Adrenal gland (tissue), 12 donors: ENCODE results near the gene NELL2. TPM values are rescaled to one million over a fixed set of nuclear protein-coding genes. Genes with fewer than 3 reads are reported as not detected.

Source experiments
- DNase-seq, 7 donors: peaks; one replicate each; pipeline ENCODE4 v3.0.0-alpha.2; 2019 to 2020
- H3K27ac ChIP-seq, 5 donors: fragments of 200-600 bp; sonication (generic) in 4 of 5; 1 replicate in 3 of 5; 2 replicates in 2 of 5; pipeline versions ENCODE4 v1.5.1 to v1.8.0; 2016 to 2020; ENCODE audit warnings: mild to moderate bottlenecking in 1 of 5
- H3K27me3 ChIP-seq: fragments of 200-600 bp; 2 replicates; pipeline ENCODE4 v1.8.0; 2021
- H3K36me3 ChIP-seq, 2 donors: fragments of 200-600 bp; replicated peaks in 1 of 2; 1 replicate in 1 of 2; 2 replicates in 1 of 2; pipeline versions ENCODE4 v1.5.1 to v1.8.0; 2018 to 2022
- H3K4me1 ChIP-seq, 2 donors: fragments of 200-600 bp; replicated peaks in 1 of 2; 1 replicate in 1 of 2; 2 replicates in 1 of 2; pipeline versions ENCODE4 v1.5.1 to v1.8.0; 2018 to 2021
- H3K4me3 ChIP-seq, 4 donors: fragments of 200-600 bp; sonication (generic) in 3 of 4; one replicate each; pipeline ENCODE4 v1.5.1; 2016 to 2018
- H3K9me3 ChIP-seq, 3 donors: fragments of 200-600 bp; sonication (generic) in 1 of 3; replicated peaks in 1 of 3; 1 replicate in 2 of 3; 2 replicates in 1 of 3; pipeline versions ENCODE4 v1.5.1 to v1.8.0; 2016 to 2021
- CTCF ChIP-seq, 6 experiments: fragments of 450-650 bp in 4 of 6; fragments of 200-600 bp in 2 of 6; sonication (generic) in 1 of 6; IDR thresholded peaks; 1 replicate in 5 of 6; 2 replicates in 1 of 6; pipeline versions ENCODE4 v1.5.1 to v1.8.0; 2016 to 2021; ENCODE audit warnings: antibody characterized with exemption in 6 of 6, mild to moderate bottlenecking in 2 of 6, moderate library complexity in 1 of 6
- POLR2A ChIP-seq, 2 donors: fragments of 450-650 bp; IDR thresholded peaks; one replicate each; pipeline ENCODE4 v1.6.1; 2017; ENCODE audit warnings: antibody characterized with exemption in 2 of 2, mild to moderate bottlenecking in 2 of 2, moderate library complexity in 1 of 2
- WGBS, 4 donors: extraction: QIAGEN DNeasy Blood & Tissue Kit in 2 of 4; methylation state at CpG; one replicate each; pipeline versions ENCODE4 v1.1.5 to v1.1.7; 2013 to 2017; 5-methylcytosine and 5-hydroxymethylcytosine counted together
- intact Hi-C, 2 donors: fragments of 100-400 bp; cut with DNase I; formaldehyde crosslinking; loops; one replicate each; pipeline versions ENCODE4 v1.14.1 to v1.15.0; 2022 to 2023
- polyA plus RNA-seq, 3 donors: library from polyadenylated mRNA; stranded (reverse); fragments of 200-250 nt in 2 of 3; fragments of 350-450 nt in 1 of 3; fragmentation: Illumina TruSeq in 1 of 3; extraction: RNeasy Lipid Tissue Mini Kit (QIAGEN cat#74804) in 1 of 3; gene quantifications; one replicate each; pipeline ENCODE4 v1.2.3, GENCODE V29; 2013 to 2014
- total RNA-seq, 9 donors: library from RNA; depleted of rRNA in 4 of 9; stranded (reverse); fragments of >200 nt in 4 of 9; fragments of 120-200 nt in 1 of 9; fragmentation: NEBNext Ultra II Directional in 1 of 9; extraction: Animal tissue kit (Norgen Biotek cat#: 25700) in 1 of 9; gene quantifications; one replicate each; pipeline versions ENCODE4 v1.1.0 to v1.2.4, GENCODE V29; 2013 to 2023
- donor health status: healthy with polysubstance abuse.
- donor health status: Bipolar disorder and iron deficiency.
- donor health status: DM: yes; HTN: yes; CAD: no.
- donor health status: DM: no; HTN: no; CAD: no.
- donor health status: DM: no; HTN: no; CAD: no.
- donor health status: DM: yes; HTN: yes; CAD: no.

Gene NELL2
- total and polyA plus RNA-seq, 12 donors = 0.35 to 26.5 (median 6.0) TPM; not detected in 1

- H3K27ac ChIP-seq = no peak overlapping the region
- no peaks in the 10 kb centered on the region for H3K4me1 ChIP-seq
- no peak overlapping the region for H3K4me3 ChIP-seq
- intact Hi-C loops = no loop called here
- H3K9me3 ChIP-seq = no peaks in the 10 kb centered on the region
- TF ChIP-seq POLR2A (IDR thresholded peaks at IDR 0.05) (no peak), CTCF (IDR thresholded peaks at IDR 0.05) (no peak)
- no peak for DNase-seq
- no peaks in the 10 kb centered on the region for H3K27me3 ChIP-seq
- H3K36me3 ChIP-seq = no peaks in the 10 kb centered on the region
Measured at GRCh38 chr12:44804068-44804467, 72.0 kb downstream of the NELL2 start.

GRCh38 chr12:44795970-44796369, 80.1 kb downstream of the NELL2 start:
- Histone ChIP-seq H3K4me3 (no peak overlapping the region), H3K36me3 (no peaks in the 10 kb centered on the region), H3K27me3 (no peaks in the 10 kb centered on the region), H3K27ac (no peak overlapping the region), H3K4me1 (no peaks in the 10 kb centered on the region), H3K9me3 (no peaks in the 10 kb centered on the region)
- intact Hi-C loops = no loop called here
- TF ChIP-seq CTCF (IDR thresholded peaks at IDR 0.05) (no peak), POLR2A (IDR thresholded peaks at IDR 0.05) (no peak)
- no peak for DNase-seq

GRCh38 chr12:44788731-44789130, 87.4 kb downstream of the NELL2 start:
- 70 to 91% (median 77%) methylated on average over 2 to 4 of the region's 4 CpGs for WGBS, 4 donors

GRCh38 chr12:44780221-44780790, 95.8 kb downstream of the NELL2 start:
- Histone ChIP-seq H3K27me3 (no peaks in the 10 kb centered on the region), H3K9me3 (peaks cover 0 to 5% (median 0%) of the 10 kb centered on the region in 3 donors), H3K36me3 (no peaks in the 10 kb centered on the region), H3K4me1 (no peaks in the 10 kb centered on the region), H3K27ac (no peak overlapping the region), H3K4me3 (no peak overlapping the region)
- TF ChIP-seq POLR2A (IDR thresholded peaks at IDR 0.05) = no peak
- TF ChIP-seq CTCF (IDR thresholded peaks at IDR 0.05) = no peak
- DNase-seq = no peak
- intact Hi-C loops = no loop called here
- WGBS, 4 donors = 77 to 91% (median 80%) methylated on average over 2 of the region's 2 CpGs

More at GRCh38 chr12:44788731-44789130, 87.4 kb downstream of the NELL2 start:
- Histone ChIP-seq H3K4me3 (no peak overlapping the region), H3K36me3 (no peaks in the 10 kb centered on the region), H3K4me1 (no peaks in the 10 kb centered on the region), H3K9me3 (peaks cover 0 to 4% (median 0%) of the 10 kb centered on the region in 3 donors), H3K27me3 (no peaks in the 10 kb centered on the region), H3K27ac (no peak overlapping the region)
- DNase-seq = no peak
- intact Hi-C loops = no loop called here
- no peak for TF ChIP-seq CTCF (IDR thresholded peaks at IDR 0.05)
- no peak for TF ChIP-seq POLR2A (IDR thresholded peaks at IDR 0.05)
